GM21528 (cell line): ENCODE results near the gene OSTN.
"Not testable (repeated sequence)": the region's sequence is repeated elsewhere in the genome, so short reads cannot be mapped to it uniquely, and the experiment has no call there.

Experiments
- ATAC-seq: cut with Tn5 transposase; IDR thresholded peaks from one replicate; pipeline ENCODE4 v1.9.1; 2021; ENCODE audit warnings: mild to moderate bottlenecking, moderate library complexity; ENCODE audit not compliant: unreplicated experiment, low FRiP score

Gene OSTN

GRCh38 chr3:191261304-191261638, 62.2 kb downstream of the OSTN start:
- ATAC-seq = no peak

DNA sequence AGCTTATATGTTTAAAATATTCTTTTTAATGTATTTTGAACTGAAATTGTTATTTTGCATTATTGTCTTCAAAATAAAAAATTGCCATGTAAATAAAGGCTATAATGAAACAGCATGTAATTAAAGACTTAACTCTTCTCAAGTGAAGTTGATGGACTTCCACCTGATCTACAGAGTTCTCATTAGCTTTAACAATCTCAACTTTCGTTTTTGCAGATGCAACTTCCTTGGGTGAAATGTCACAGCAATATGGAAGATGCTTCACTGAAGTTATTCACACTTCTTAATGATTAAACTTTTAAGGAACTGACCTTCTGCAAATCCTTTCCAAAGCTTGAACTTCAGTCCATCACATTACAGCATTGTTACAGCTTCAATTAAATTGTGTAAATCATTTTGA, 63.6 kb downstream of the OSTN start:
- no peak for ATAC-seq

DNA sequence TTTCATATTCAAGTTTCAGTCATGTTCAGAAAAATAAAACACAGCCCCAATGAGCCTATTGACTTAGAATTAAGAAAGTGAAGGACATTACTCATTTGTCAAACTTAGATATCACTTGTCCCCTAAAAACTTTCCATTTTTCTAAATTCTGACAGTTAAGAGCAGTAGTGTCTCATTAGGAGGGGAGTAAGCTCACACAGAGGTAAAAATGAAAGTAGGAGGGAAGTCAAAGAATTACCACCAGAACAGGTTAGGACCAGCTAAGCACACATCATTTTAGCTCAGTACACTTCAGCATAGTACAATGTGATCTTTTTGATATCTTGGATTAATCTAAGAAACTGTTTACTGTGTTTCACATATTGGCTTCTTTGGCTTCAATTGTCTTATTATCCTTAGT, 64.3 kb downstream of the OSTN start:
- peak; percentile 86 for ATAC-seq

- ATAC-seq = no peak
Observed at GRCh38 chr3:191263850-191264249, 64.8 kb downstream of the OSTN start.

- ATAC-seq = no peak
Observed at GRCh38 chr3:191268737-191269136, 69.7 kb downstream of the OSTN start.

- peak; percentile 65 for ATAC-seq
Observed at GRCh38 chr3:191269289-191270085, 70.4 kb downstream of the OSTN start.

DNA sequence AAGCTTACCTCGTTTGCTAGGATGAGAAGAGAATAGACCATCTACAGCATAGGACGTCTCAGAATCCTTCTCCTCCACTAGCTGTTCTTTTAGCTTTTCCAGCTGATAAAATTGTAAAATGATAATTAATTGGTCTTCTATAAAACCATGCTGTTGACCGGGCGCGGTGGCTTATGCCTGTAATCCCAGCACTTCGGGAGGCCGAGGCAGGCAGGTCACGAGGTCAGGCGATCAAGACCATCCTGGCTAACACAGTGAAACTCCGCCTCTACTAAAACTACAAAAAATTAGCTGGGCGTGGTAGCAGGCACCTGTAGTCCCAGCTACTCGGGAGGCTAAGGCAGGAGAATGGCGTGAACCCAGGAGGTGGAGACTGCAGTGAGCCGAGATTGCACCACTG, 76.2 kb downstream of the OSTN start:
- not testable (repeated sequence) for ATAC-seq

GRCh38 chr3:191275751-191276150, 76.7 kb downstream of the OSTN start:
- no peak for ATAC-seq

DNA sequence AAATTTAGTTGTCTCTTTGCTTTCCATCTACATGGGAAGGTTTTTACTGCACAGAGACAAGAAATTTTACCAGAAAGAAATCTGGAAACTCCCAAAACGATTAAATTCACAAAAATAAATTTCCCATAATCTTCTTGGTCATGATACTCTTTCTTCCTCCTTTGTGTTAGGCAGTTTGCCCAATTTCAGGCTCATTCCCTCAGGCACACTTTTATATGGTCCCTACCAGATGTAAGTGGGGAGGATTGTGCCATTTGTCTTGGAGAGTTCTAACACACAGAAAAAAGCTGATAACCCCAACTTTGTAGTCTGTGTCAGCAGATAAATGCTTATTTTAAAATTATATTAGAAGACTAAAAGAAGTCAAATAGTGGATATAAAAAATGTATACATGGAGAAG, 81.1 kb downstream of the OSTN start:
- ATAC-seq = no peak

- ATAC-seq = no peak
Observed at GRCh38 chr3:191280882-191281281, 81.8 kb downstream of the OSTN start.

GRCh38 chr3:191282251-191283185, 83.5 kb downstream of the OSTN start:
- no peak for ATAC-seq

DNA sequence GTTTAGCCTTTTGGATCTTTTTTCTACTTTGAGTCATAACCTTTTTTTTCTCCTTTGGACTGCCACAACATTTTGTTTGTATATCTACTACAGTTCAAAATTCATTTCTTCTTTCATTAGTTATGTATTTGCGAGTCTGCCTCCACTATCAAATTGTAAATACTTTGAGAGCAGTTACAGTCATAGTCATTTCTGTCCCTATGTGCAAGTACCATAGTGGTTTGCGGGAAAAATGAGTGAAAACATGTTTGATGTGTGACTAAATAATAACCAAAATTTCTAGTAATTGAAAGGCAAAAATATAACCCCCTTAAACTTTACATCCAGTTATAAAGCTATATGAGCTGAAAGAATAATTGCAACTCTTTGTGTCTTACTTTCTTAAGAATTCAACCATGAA, 84.4 kb downstream of the OSTN start:
- no peak for ATAC-seq

DNA sequence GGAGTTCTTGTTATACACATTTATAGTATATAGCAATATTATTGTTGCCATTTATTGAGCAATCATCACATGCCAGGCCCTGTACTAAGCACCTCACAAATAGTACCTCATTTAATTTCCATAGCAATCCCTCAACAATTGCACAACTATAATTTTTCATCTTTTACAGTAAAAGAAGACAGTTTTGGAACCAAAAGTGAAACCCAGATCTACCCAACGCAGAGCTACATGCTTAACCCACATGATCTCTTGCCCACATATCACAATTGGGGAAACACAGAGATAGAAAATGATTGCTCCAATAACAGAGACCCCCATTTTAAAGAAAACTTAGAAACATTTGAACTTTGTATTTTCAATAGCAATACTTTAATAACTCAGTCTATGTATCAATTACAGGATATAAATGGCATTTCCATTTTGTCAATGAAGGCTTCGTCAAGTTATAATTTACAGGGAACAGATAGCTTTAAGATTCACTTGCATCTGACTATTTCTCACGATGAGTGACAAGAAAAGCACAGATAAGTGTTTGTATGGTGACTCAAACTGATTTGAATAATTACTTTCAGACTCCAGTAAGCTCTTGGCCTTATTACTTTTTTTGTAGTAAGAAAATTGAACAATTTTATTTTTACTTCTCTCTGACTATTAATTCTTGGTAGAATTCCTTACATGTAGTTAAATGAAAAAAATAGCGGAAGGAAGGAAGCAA, 91.4 kb downstream of the OSTN start:
- ATAC-seq = peak; percentile 88

DNA sequence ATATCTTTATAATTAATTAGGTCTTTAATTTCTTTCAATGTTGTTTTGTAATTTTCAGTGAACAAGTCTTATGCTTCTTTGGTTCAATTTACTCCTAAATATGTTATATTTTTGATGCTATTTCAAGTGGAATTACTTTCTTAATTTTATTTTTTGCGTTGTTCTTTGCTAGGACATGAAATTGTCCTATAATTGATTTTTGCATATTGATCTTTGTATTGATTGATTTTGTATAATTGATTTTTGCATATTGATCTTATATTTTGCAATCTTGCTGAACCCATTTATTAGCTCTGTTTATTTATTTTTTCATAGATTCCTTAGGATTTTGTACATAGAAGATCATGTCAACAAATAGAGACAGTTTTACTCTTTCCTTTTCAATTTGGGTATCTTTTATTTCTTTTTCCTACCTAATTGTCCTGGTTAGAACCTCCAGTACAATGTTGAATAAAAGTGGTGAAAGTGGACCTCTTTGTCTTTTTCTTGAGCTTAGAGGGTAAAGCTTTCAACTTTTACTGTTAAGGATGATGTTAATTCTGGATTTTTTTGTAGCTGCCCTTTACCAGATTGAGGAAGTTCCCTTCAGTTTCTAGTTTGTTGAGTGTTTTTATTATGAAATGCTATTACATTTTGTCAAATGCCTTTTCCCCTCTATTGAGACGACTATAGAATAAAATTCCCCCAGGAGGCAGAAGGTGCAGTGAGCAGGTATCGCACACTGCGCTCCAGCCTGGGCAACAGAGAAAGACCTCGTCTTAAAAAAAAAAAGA, 93.4 kb downstream of the OSTN start:
- no peak for ATAC-seq

DNA sequence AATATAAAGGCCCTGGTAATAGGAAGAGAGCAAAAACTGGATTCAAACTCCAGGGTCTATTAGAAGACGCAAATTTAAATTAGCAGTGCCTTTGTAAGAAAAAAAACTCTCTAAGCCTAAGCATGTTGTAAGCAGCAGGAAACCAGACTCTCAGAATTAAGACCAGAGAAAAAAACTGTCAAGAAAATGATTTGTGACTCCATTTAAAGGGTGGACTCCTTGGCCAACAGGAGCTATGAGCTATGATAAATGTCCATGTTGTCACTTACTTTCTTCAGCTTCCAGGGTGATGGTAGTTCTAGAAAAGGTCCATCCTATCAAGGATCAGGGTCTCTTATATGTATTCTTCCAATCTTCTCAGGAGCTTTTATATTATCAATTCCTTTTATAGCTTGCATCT, 95.2 kb downstream of the OSTN start:
- no peak for ATAC-seq

DNA sequence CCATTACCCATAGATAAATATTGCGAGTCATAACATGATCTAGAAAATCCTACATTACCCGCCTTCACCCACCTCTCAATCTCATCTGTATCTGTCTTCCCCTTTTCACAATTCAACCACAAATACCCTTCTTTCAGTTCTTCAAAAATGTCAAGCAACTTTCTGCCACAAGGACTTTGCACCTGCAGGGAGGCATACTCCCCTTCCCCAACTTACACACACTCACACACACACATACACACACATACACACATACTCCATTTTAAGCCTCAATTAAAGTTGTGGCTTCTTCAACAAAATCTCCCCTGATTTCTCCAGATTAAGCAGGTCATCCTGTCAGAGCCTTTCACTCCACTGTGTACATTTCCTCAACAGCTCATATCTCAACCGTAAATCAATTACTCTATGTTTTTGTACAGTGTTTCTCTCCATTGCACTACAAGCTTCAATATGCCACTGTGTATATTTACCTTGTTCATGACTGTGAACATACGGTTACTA, 97.0 kb downstream of the OSTN start:
- ATAC-seq = peak; percentile 82

DNA sequence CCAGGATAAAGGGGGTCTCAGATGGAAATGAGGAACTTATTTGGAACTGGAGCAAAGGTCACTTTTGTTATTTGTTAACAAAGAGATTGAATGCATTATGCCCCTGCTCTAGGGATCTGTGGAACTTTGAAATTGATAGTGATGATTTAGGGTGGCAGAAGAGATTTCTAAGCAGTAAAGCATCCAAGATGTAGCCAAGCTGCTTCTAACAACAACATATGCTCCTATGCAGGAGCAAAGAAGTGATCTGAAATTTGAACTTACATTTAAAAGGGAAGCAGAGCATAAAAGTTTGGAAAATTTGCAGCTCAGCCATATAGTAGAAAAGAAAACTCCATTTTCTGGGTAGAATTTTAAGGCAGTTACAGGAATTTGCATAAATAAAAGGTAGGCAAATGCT, 99.8 kb downstream of the OSTN start:
- ATAC-seq = no peak

DNA sequence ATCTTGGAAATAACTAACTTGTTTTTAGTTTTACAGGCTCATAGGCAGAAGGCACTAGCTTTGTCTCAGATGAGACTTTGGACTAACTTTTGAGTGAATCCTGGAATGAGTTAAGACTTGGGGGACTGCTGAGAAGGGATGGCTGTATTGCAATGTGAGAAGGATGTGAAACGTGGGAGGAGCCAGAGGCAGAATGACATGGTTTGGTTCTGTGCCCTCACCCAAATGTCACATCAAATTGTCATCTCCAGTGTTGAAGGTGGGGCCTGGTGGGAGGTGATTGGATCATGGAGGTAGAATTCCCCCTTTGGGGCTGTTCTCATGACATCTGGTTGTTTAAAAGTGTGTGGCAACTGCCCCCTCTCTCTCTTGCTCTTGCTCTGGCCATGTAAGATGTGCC, 101.4 kb downstream of the OSTN start:
- peak; percentile 32 for ATAC-seq

- ATAC-seq = peak; percentile 70
Observed at GRCh38 chr3:191301017-191301416, 102.0 kb downstream of the OSTN start.

DNA sequence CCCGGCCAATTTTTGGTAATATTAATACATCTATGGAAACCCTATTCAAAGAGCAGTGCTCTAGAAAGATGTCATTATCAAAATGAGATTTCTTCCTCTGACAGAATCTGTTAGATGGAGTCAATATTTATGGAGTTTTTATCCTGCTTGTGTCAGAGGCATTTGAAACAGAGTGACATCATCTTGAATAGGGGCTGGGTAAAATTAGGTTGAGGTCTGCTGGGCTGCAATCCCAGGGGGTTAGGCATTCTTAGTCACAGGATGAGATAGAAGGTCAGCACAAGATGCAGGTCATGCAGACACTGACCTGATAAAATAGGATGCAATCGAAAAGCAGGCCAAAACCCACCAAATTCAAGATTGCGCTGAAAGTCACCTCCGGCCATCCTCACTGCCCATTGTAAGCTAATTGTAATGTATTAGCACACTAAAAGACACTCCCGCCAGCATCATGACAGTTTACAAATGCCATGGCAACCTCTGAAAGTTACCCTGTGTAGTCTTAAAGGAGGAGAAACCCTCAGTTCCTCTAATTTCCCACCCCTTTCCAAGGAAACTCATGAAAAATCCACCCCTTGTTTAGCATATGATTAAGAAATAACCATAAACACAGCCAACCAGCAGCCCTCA, 102.9 kb downstream of the OSTN start:
- no peak for ATAC-seq
